CD8-positive, alpha-beta memory T cell (primary cell): ENCODE measurements around the gene BRD9. TPM values are rescaled to one million over a fixed set of nuclear protein-coding genes. Genes with fewer than 3 reads are reported as not detected.

ENCODE experiments used
- CTCF ChIA-PET: fragments of 350-600 bp; sonication (Branson Sonifier 250); formaldehyde crosslinking; loops from one replicate; lab custom pipeline; 2021; ENCODE audit warnings: antibody characterized with exemption; lab: Charles Lee
- POLR2A ChIA-PET: fragments of 350-600 bp; sonication (Branson Sonifier 250); formaldehyde crosslinking; loops from one replicate; lab custom pipeline; 2021; ENCODE audit warnings: antibody characterized with exemption; lab: Charles Lee
- DNase-seq, 5 donors: peaks; one replicate each; pipeline versions ENCODE4 v3.0.0 to v3.0.0-alpha.2; 2020 to 2022; ENCODE audit warnings: mixed read lengths in 1 of 5
- H3K27ac ChIP-seq: one replicate; pipeline ENCODE4 v1.7.0; 2013; ENCODE audit warnings: low read depth, mild to moderate bottlenecking, low read length, moderate library complexity
- H3K27me3 ChIP-seq: 2 replicates; pipeline ENCODE4 v1.7.0; 2013; ENCODE audit warnings: low read length, mild to moderate bottlenecking; ENCODE audit not compliant: insufficient read depth, poor library complexity, severe bottlenecking
- H3K36me3 ChIP-seq: 2 replicates; pipeline ENCODE4 v1.7.0; 2013; ENCODE audit warnings: mild to moderate bottlenecking, low read length, moderate library complexity; ENCODE audit not compliant: insufficient read depth
- H3K4me1 ChIP-seq: 2 replicates; pipeline ENCODE4 v1.7.0; 2013; ENCODE audit warnings: mild to moderate bottlenecking, low read length, moderate library complexity; ENCODE audit not compliant: insufficient read depth
- H3K4me3 ChIP-seq: 2 replicates; pipeline ENCODE4 v1.7.0; 2013; ENCODE audit warnings: mild to moderate bottlenecking, low read length
- H3K9me3 ChIP-seq: 2 replicates; pipeline ENCODE4 v1.7.0; 2013; ENCODE audit warnings: mild to moderate bottlenecking, low read length
- H3K27ac Mint-ChIP-seq, 8 donors: one replicate each; pipeline ENCODE4 v1.8.0; 2020 to 2021; ENCODE audit warnings: mixed read lengths in 8 of 8, mild to moderate bottlenecking in 6 of 8, inconsistent platforms in 3 of 8, moderate library complexity in 3 of 8
- H3K27me3 Mint-ChIP-seq, 2 donors: one replicate each; pipeline ENCODE4 v1.8.0; 2020 to 2021; ENCODE audit warnings: mixed read lengths in 2 of 2, mild to moderate bottlenecking in 1 of 2, moderate library complexity in 1 of 2
- H3K36me3 Mint-ChIP-seq, 3 donors: one replicate each; pipeline ENCODE4 v1.8.0; 2020 to 2021; ENCODE audit warnings: mixed read lengths in 3 of 3, inconsistent platforms in 1 of 3, mild to moderate bottlenecking in 1 of 3
- H3K4me1 Mint-ChIP-seq, 3 donors: one replicate each; pipeline ENCODE4 v1.8.0; 2020 to 2021; ENCODE audit warnings: mixed read lengths in 3 of 3, inconsistent platforms in 1 of 3, mild to moderate bottlenecking in 1 of 3
- H3K4me3 Mint-ChIP-seq, 7 donors: one replicate each; pipeline ENCODE4 v1.8.0; 2020 to 2021; ENCODE audit warnings: mixed read lengths in 7 of 7, mild to moderate bottlenecking in 6 of 7, moderate library complexity in 4 of 7, inconsistent platforms in 2 of 7
- H3K9me3 Mint-ChIP-seq, 5 donors: one replicate each; pipeline ENCODE4 v1.8.0; 2020 to 2022; ENCODE audit warnings: mixed read lengths in 5 of 5, mild to moderate bottlenecking in 3 of 5, moderate library complexity in 2 of 5, inconsistent platforms in 1 of 5
- polyA plus RNA-seq: library from polyadenylated mRNA; unstranded; fragments of 300-500 nt; fragmentation: Illumina TruSeq; gene quantifications from one replicate; pipeline ENCODE4 v1.2.3, GENCODE V29; 2021
- total RNA-seq, 2 experiments: library from RNA; stranded (reverse); gene quantifications; one replicate each; pipeline ENCODE4 v1.2.3, GENCODE V29; 2021

BRD9 gene
- total and polyA plus RNA-seq, 3 experiments from 2014 or later: 18.9 to 53.8 (median 52.6) TPM

- Mint-ChIP-seq H3K4me1 (no peaks in the 10 kb centered on the region), H3K36me3 (peaks cover 0 to 3% (median 0%) of the 10 kb centered on the region in 3 donors), H3K27me3 (peaks cover 2 to 13% of the 10 kb centered on the region in 2 donors), H3K27ac (no peak overlapping the region), H3K4me3 (no peak overlapping the region), H3K9me3 (peaks cover 2 to 11% (median 4%) of the 10 kb centered on the region in 5 donors)
- Histone ChIP-seq H3K27ac (no peak overlapping the region), H3K27me3 (no peaks in the 10 kb centered on the region), H3K4me1 (no peaks in the 10 kb centered on the region), H3K9me3 (no peaks in the 10 kb centered on the region), H3K4me3 (no peak overlapping the region), H3K36me3 (no peaks in the 10 kb centered on the region)
- CTCF ChIA-PET: no interaction called here
- POLR2A ChIA-PET: no interaction called here
- no peak for DNase-seq
Measured at GRCh38 chr5:816176-816575, 76.4 kb downstream of the BRD9 start.

DNA sequence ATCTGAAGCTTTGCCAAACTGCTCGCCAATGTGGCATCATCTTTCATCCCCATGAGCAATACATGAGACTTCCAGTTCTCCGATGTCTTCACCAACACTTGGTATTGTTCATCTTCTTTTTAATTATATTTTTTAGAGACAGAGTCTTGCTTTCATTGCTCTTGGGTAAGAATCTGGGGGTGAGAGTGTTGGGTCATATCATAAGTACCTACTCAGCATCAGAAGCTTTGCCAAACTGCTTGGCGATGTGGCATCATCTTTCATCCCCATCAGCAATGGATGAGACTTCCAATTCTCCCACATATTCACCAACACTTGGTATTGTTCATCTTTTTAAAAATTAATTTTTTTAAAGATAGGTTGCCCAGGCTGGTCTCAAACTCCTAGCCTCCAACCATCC, 77.2 kb downstream of the BRD9 start:
- no peak for DNase-seq
- ChIA-PET CTCF (no interaction called here), POLR2A (no interaction called here)
- Histone ChIP-seq H3K4me3 (no peak overlapping the region), H3K4me1 (no peaks in the 10 kb centered on the region), H3K27ac (no peak overlapping the region), H3K27me3 (no peaks in the 10 kb centered on the region), H3K9me3 (no peaks in the 10 kb centered on the region), H3K36me3 (no peaks in the 10 kb centered on the region)
- H3K27ac Mint-ChIP-seq: no peak overlapping the region
- peaks cover 0 to 3% (median 0%) of the 10 kb centered on the region in 3 donors for H3K36me3 Mint-ChIP-seq
- no peaks in the 10 kb centered on the region for H3K4me1 Mint-ChIP-seq
- peaks cover 2 to 11% (median 4%) of the 10 kb centered on the region in 5 donors for H3K9me3 Mint-ChIP-seq
- peaks cover 2 to 13% of the 10 kb centered on the region in 2 donors for H3K27me3 Mint-ChIP-seq
- H3K4me3 Mint-ChIP-seq: no peak overlapping the region

Other genes with a start within 250 kb of the BRD9 start
- gene TPPP, start 199.4 kb downstream of the BRD9 start, total RNA-seq: under 1 TPM; 0.37 to 0.38 TPM
- 0.79 TPM for gene TPPP, start 199.4 kb downstream of the BRD9 start, polyA plus RNA-seq
- under 1 TPM; 0.40 to 0.55 TPM for gene ZDHHC11B, start 108.1 kb downstream of the BRD9 start, total RNA-seq
- not detected for gene ZDHHC11B, start 108.1 kb downstream of the BRD9 start, polyA plus RNA-seq
- 1 to 10 TPM; 4.5 to 7.2 TPM for gene ZDHHC11, start 41.8 kb downstream of the BRD9 start, total RNA-seq
- gene ZDHHC11, start 41.8 kb downstream of the BRD9 start, polyA plus RNA-seq: not detected
- gene TRIP13, start 83 bp upstream of the BRD9 start, total RNA-seq: 10 to 100 TPM; 37.5 to 40.7 TPM
- 0.12 TPM for gene TRIP13, start 83 bp upstream of the BRD9 start, polyA plus RNA-seq
- gene NKD2, start 116.0 kb upstream of the BRD9 start, total RNA-seq: under 1 TPM; 0.20 to 0.48 TPM
- not detected for gene NKD2, start 116.0 kb upstream of the BRD9 start, polyA plus RNA-seq
- gene SLC12A7, start 219.3 kb upstream of the BRD9 start, total RNA-seq: 1 to 10 TPM; 4.9 to 6.6 TPM
- gene SLC12A7, start 219.3 kb upstream of the BRD9 start, polyA plus RNA-seq: 20.0 TPM